Measurements from ENCODE around the gene RCN2.

GRCh38 chr15:76929011-76929760, 2.4 kb upstream of the RCN2 start:
- TF ChIP-seq CTCF (IDR thresholded peaks at IDR 0.05), result no peak
- no peak for TF ChIP-seq POLR2A (IDR thresholded peaks at IDR 0.05)

Measured in esophagus squamous epithelium (tissue), 4 donors.